C4-2B (cell line): Measurements from ENCODE around the gene WDR7.

ENCODE experiments used
- H3K27ac ChIP-seq: fragments of 450-650 bp; 2 replicates; pipeline ENCODE4 v1.5.1; 2017
- ZFX ChIP-seq: fragments of 450-650 bp; IDR thresholded peaks from 2 replicates; pipeline ENCODE4 v1.6.1; 2017
- TF ChIP-seq, protein P1 (sequence below): fragments of 450-650 bp; conservative IDR thresholded peaks from 2 replicates; pipeline ENCODE4 v1.5.1; 2017; ENCODE audit warnings: mild to moderate bottlenecking

WDR7 gene

DNA sequence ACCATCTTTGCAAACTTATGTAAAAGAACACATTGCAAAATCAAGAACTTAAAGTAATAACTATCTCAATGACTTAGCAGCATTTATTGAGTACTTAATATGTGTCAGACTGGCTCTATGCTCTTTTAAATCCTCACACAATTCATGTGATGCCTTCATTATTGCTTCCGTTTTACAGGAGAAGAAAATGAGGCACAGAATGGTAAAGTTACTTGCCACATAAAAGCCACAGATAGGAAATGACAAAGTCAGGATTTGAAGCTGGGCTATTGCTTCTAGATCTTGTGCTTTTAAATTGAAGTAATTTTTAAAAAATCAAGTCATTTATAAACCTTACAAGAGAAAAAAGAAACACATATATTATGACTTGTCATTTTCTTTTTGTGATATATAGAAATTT, 174.2 kb downstream of the WDR7 start:
- H3K27ac ChIP-seq: no peak overlapping the region

DNA sequence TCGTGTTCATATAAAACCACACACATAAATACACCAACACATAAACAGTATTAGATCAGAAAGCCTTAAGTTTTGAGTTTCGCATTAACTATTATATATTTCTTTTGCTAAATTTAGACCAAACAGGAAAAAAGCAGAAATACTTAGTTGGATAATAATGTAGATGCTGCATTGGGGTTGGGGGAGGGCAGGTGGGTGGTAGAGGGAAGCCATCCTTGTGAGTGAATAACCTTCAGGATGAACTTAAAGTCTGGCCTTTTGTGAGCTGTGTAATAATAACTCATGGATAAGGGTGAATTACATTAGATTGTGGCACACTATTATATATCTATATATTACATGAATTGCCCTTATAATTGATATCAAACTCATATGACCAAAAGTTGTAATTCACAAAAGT, 174.7 kb downstream of the WDR7 start:
- H3K27ac ChIP-seq: no peak overlapping the region
- TF ChIP-seq ZFX: no peak
- TF ChIP-seq, protein P1, sequence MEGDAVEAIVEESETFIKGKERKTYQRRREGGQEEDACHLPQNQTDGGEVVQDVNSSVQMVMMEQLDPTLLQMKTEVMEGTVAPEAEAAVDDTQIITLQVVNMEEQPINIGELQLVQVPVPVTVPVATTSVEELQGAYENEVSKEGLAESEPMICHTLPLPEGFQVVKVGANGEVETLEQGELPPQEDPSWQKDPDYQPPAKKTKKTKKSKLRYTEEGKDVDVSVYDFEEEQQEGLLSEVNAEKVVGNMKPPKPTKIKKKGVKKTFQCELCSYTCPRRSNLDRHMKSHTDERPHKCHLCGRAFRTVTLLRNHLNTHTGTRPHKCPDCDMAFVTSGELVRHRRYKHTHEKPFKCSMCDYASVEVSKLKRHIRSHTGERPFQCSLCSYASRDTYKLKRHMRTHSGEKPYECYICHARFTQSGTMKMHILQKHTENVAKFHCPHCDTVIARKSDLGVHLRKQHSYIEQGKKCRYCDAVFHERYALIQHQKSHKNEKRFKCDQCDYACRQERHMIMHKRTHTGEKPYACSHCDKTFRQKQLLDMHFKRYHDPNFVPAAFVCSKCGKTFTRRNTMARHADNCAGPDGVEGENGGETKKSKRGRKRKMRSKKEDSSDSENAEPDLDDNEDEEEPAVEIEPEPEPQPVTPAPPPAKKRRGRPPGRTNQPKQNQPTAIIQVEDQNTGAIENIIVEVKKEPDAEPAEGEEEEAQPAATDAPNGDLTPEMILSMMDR: no peak

More for the DNA sequence above, 174.2 kb downstream of the WDR7 start:
- no peak for TF ChIP-seq ZFX
- TF ChIP-seq, protein P1: no peak

DNA sequence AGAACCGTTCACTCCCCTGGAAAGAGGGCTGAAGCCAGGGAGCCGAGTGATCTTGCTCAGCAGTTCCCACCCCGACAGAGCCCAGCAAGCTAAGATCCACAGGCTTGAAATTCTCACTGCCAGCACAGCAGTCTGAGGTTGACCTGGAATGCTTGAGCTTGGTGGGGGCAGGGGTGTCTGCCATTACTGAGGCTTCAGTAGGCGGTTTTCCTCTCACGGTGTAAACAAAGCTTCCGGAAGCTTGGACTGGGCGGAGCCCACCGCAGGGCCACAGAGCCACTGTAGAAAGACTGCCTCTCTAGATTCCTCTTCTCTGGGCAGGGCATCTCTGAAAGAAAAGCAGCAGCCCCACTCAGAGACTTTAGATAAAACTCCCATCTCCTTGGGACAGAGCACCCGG, 180.8 kb downstream of the WDR7 start:
- no peak overlapping the region for H3K27ac ChIP-seq
- no peak for TF ChIP-seq ZFX
- TF ChIP-seq, protein P1: no peak

DNA sequence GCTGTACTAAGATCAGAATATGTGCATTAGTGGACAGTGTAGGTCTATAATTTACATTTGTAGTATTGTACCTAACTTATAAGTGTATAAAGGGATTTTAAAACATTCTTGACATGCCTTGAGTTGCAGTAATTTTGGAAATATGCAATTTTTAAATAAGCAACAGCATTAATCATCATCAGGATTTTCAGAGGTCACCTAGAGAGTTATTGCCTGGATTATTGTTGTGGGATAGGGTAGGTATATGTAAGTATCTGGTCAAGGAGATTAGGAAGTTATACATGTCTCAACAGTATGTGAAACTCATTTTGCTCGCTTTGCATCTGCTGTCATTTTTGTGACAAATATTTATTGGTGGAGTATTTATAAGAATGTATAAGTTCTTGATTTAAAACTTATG, 184.2 kb downstream of the WDR7 start:
- no peak overlapping the region for H3K27ac ChIP-seq
- no peak for TF ChIP-seq ZFX
- TF ChIP-seq, protein P1: no peak

DNA sequence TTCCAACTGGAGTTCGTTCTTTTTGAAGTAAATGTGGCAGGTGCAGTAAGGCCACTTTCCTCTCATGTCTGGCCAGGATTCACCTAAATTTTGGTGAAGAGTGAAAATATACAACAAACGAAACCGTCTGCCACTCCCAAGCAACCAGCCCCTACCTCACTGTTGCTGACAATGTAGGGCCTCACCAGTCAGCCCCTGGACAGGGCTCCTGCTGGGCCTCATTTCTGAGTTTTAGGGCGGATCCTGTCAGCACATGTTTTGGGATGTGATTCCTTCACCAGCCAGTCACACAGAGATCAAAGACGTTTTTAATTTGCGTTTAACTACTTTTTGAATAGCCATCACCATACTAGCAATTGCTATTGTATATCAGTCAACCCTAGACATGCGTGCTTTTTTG, 185.0 kb downstream of the WDR7 start:
- TF ChIP-seq, protein P1: no peak
- no peak for TF ChIP-seq ZFX
- H3K27ac ChIP-seq: no peak overlapping the region

DNA sequence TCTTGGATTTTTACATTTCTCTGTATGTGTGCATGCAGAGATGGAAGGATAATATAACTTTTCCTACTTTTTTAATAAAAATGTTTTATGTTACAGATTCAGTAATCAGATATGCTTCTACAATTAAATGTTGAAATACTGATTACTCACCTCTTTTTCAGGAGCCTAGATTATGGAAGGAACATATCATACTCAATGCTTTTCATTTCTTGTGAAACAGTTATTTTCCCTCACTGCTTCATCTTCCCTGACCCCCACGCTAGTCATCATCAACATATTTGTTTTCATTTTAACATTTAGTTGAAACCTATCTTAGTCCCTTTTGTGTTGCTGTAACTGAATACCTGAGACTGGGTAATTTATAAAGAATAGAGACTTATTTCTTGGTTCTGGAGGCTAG, 190.7 kb downstream of the WDR7 start:
- no peak overlapping the region for H3K27ac ChIP-seq
- TF ChIP-seq, protein P1: no peak
- TF ChIP-seq ZFX: no peak

DNA sequence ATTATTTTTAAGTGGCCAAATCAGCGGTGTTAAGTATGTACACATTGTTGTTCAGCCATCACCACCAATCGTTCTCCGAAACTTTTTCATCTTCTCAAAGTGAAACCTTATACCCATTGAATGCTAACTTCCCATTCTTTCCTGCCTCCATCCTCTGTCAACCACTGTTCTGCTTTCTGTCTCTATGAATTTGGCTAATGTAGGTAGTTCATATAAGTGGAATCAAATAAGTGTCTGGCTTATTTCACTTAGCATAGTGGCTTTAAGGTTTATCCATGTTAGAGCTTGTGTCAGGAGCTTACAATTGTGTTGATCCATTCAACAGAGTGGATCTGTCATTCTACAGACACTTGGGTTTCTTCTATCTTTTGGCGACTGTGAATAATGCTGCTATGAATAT, 192.1 kb downstream of the WDR7 start:
- TF ChIP-seq, protein P1: no peak
- no peak for TF ChIP-seq ZFX
- H3K27ac ChIP-seq: no peak overlapping the region
